ENCODE results near the gene AKIRIN2. TPM values are rescaled to one million over a fixed set of nuclear protein-coding genes. Genes with fewer than 3 reads are reported as not detected.

Gene AKIRIN2
- total and polyA plus RNA-seq, 4 donors = 20.9 to 63.1 (median 50.3) TPM

- WGBS, 2 donors = 63 to 83% methylated on average over 1 of the region's 1 CpG
- DNase-seq (peak; percentile 31 to 84 (median 69)), ATAC-seq (ENCODE audit: insufficient read depth, low FRiP score) (no peak)
- Histone ChIP-seq H3K27me3 (ENCODE audit: control insufficient read depth in 3 of 3, insufficient read depth in 3 of 3, low read length in 2 of 3) (no peaks in the 10 kb centered on the region), H3K9me3 (ENCODE audit: control insufficient read depth in 4 of 4, insufficient read depth in 3 of 4, low read length in 3 of 4) (peaks cover 0 to 2% (median 0%) of the 10 kb centered on the region in 4 donors), H3K4me1 (ENCODE audit: control insufficient read depth in 5 of 5, insufficient read depth in 5 of 5, low read length in 5 of 5) (peaks cover 0 to 16% (median 9%) of the 10 kb centered on the region in 5 donors), H3K36me3 (ENCODE audit: control insufficient read depth in 4 of 4, insufficient read depth in 4 of 4, low read length in 4 of 4) (peaks cover 0 to 1% (median 0%) of the 10 kb centered on the region in 4 donors), H3K4me3 (no peak overlapping the region), H3K27ac (ENCODE audit: low read depth in 1 of 2, low read length in 1 of 2) (no peak overlapping the region), H3K9ac (ENCODE audit: insufficient read depth in 1 of 2, low read length in 2 of 2) (peak overlapping the region in 1 of 2 donors; percentile 42)
- TF ChIP-seq, protein P1, sequence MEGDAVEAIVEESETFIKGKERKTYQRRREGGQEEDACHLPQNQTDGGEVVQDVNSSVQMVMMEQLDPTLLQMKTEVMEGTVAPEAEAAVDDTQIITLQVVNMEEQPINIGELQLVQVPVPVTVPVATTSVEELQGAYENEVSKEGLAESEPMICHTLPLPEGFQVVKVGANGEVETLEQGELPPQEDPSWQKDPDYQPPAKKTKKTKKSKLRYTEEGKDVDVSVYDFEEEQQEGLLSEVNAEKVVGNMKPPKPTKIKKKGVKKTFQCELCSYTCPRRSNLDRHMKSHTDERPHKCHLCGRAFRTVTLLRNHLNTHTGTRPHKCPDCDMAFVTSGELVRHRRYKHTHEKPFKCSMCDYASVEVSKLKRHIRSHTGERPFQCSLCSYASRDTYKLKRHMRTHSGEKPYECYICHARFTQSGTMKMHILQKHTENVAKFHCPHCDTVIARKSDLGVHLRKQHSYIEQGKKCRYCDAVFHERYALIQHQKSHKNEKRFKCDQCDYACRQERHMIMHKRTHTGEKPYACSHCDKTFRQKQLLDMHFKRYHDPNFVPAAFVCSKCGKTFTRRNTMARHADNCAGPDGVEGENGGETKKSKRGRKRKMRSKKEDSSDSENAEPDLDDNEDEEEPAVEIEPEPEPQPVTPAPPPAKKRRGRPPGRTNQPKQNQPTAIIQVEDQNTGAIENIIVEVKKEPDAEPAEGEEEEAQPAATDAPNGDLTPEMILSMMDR (IDR thresholded peaks at IDR 0.05; ENCODE audit: control extremely low read depth, extremely low read depth) = no peak
Observed at GRCh38 chr6:87684895-87685654, 17.0 kb downstream of the AKIRIN2 start.

DNA sequence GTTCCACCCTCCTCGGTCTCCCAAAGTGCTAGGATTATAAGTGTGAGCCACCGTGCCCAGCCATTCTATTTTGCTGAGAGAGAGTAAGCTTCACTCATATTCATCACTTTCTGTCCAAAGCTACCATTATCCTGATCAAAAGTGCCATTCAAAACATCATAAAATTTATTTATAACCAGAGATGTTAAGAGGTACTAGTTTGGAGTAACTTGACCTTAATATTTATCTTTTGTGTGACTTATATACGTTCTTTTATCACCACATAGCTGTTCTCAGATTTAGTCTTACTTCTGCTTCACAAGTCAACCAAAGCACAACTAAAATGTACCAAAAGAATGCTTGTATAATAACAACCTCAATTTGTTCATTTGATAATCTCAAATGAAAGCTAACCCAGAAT, 18.1 kb downstream of the AKIRIN2 start:
- WGBS, 2 donors = 80 to 93% methylated on average over 3 of the region's 3 CpGs
- Histone ChIP-seq H3K9me3 (ENCODE audit: control insufficient read depth in 4 of 4, insufficient read depth in 3 of 4, low read length in 3 of 4) (peaks cover 0 to 2% (median 0%) of the 10 kb centered on the region in 4 donors), H3K36me3 (ENCODE audit: control insufficient read depth in 4 of 4, insufficient read depth in 4 of 4, low read length in 4 of 4) (peaks cover 0 to 11% (median 4%) of the 10 kb centered on the region in 4 donors), H3K4me3 (no peak overlapping the region), H3K4me1 (ENCODE audit: control insufficient read depth in 5 of 5, insufficient read depth in 5 of 5, low read length in 5 of 5) (peaks cover 0 to 13% (median 9%) of the 10 kb centered on the region in 5 donors), H3K27me3 (ENCODE audit: control insufficient read depth in 3 of 3, insufficient read depth in 3 of 3, low read length in 2 of 3) (no peaks in the 10 kb centered on the region), H3K27ac (ENCODE audit: low read depth in 1 of 2, low read length in 1 of 2) (no peak overlapping the region), H3K9ac (ENCODE audit: insufficient read depth in 1 of 2, low read length in 2 of 2) (no peak overlapping the region)
- DNase-seq (no peak), ATAC-seq (ENCODE audit: insufficient read depth, low FRiP score) (no peak)
- TF ChIP-seq, protein P1 (IDR thresholded peaks at IDR 0.05; ENCODE audit: control extremely low read depth, extremely low read depth) = no peak

DNA sequence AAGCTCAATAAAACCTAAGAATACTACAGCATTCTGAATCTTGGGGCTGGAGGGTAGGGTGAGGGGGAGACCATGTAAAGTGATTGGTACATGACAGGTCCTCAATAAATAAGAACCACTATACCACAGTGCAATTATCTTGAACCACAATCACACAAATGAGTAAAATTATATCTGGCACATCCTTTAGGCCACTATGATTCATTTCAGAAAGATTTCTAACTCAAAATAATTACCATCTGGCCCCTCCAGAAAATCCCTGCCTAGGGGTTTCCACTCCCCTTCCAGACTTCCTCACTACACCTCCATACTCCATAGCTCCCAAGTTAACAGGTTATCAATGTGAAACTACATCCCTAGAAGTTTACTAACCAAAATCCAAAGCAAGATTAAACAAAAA, 19.7 kb downstream of the AKIRIN2 start:
- no peak overlapping the region for H3K4me3 ChIP-seq
- H3K27ac ChIP-seq (ENCODE audit: low read depth in 1 of 2, low read length in 1 of 2) = no peak overlapping the region
- TF ChIP-seq, protein P1 (IDR thresholded peaks at IDR 0.05; ENCODE audit: control extremely low read depth, extremely low read depth) = no peak
- H3K27me3 ChIP-seq (ENCODE audit: control insufficient read depth in 3 of 3, insufficient read depth in 3 of 3, low read length in 2 of 3) = no peaks in the 10 kb centered on the region
- H3K9me3 ChIP-seq (ENCODE audit: control insufficient read depth in 4 of 4, insufficient read depth in 3 of 4, low read length in 3 of 4) = peaks cover 0 to 2% (median 0%) of the 10 kb centered on the region in 4 donors
- no peak for ATAC-seq (ENCODE audit: insufficient read depth, low FRiP score)
- no peak overlapping the region for H3K9ac ChIP-seq (ENCODE audit: insufficient read depth in 1 of 2, low read length in 2 of 2)
- H3K4me1 ChIP-seq (ENCODE audit: control insufficient read depth in 5 of 5, insufficient read depth in 5 of 5, low read length in 5 of 5) = peaks cover 0 to 13% (median 6%) of the 10 kb centered on the region in 5 donors
- no peak for DNase-seq
- H3K36me3 ChIP-seq (ENCODE audit: control insufficient read depth in 4 of 4, insufficient read depth in 4 of 4, low read length in 4 of 4) = peaks cover 2 to 13% (median 5%) of the 10 kb centered on the region in 4 donors
